Omental fat pad (tissue), 4 donors: ENCODE results near the gene TCL1B. TPM values are rescaled to one million over a fixed set of nuclear protein-coding genes. Genes with fewer than 3 reads are reported as not detected.

Experiments used
- ATAC-seq: fragments of 150-250 bp; one replicate; pipeline ENCODE4 v1.9.1; 2016; ENCODE audit warnings: mild to moderate bottlenecking, moderate library complexity; ENCODE audit not compliant: low FRiP score
- DNase-seq: peaks from one replicate; pipeline ENCODE4 v3.0.0-alpha.2; 2019; ENCODE audit warnings: low spot score
- CTCF ChIP-seq, 3 donors: fragments of 450-650 bp; IDR thresholded peaks; one replicate each; pipeline ENCODE4 v1.5.1; 2016 to 2017; ENCODE audit warnings: antibody characterized with exemption in 3 of 3, mild to moderate bottlenecking in 3 of 3, moderate library complexity in 2 of 3
- total RNA-seq, 4 donors: library from RNA; depleted of rRNA; stranded (reverse); fragments of >200 nt; gene quantifications; one replicate each; pipeline ENCODE4 v1.1.0, GENCODE V29; 2016

Gene TCL1B
- total RNA-seq, 4 donors from 2014 or later: not detected

- DNase-seq (no peak), ATAC-seq (no peak)
- TF ChIP-seq CTCF (IDR thresholded peaks at IDR 0.05): no peak
Measured at GRCh38 chr14:95700221-95700976, 14.2 kb downstream of the TCL1B start.

- TF ChIP-seq CTCF (IDR thresholded peaks at IDR 0.05): no peak
- ATAC-seq (no peak), DNase-seq (no peak)
Measured at GRCh38 chr14:95701846-95702221, 15.6 kb downstream of the TCL1B start.

GRCh38 chr14:95703341-95703740, 17.1 kb downstream of the TCL1B start:
- DNase-seq: no peak
- TF ChIP-seq CTCF (IDR thresholded peaks at IDR 0.05): no peak
- no peak for ATAC-seq

- TF ChIP-seq CTCF (IDR thresholded peaks at IDR 0.05): no peak
- ATAC-seq: no peak
- no peak for DNase-seq
Measured at GRCh38 chr14:95703805-95704204, 17.6 kb downstream of the TCL1B start.

GRCh38 chr14:95705518-95705917, 19.3 kb downstream of the TCL1B start:
- no peak for TF ChIP-seq CTCF (IDR thresholded peaks at IDR 0.05)
- DNase-seq (no peak), ATAC-seq (no peak)

GRCh38 chr14:95707327-95707726, 21.1 kb downstream of the TCL1B start:
- TF ChIP-seq CTCF (IDR thresholded peaks at IDR 0.05): no peak
- DNase-seq: no peak
- ATAC-seq: no peak

- ATAC-seq: no peak
- no peak for TF ChIP-seq CTCF (IDR thresholded peaks at IDR 0.05)
Measured at GRCh38 chr14:95710106-95710505, 23.9 kb downstream of the TCL1B start.

More at GRCh38 chr14:95710106-95710505, 23.9 kb downstream of the TCL1B start:
- no peak for DNase-seq
